ENCODE results near the gene AMPD2.

DNA sequence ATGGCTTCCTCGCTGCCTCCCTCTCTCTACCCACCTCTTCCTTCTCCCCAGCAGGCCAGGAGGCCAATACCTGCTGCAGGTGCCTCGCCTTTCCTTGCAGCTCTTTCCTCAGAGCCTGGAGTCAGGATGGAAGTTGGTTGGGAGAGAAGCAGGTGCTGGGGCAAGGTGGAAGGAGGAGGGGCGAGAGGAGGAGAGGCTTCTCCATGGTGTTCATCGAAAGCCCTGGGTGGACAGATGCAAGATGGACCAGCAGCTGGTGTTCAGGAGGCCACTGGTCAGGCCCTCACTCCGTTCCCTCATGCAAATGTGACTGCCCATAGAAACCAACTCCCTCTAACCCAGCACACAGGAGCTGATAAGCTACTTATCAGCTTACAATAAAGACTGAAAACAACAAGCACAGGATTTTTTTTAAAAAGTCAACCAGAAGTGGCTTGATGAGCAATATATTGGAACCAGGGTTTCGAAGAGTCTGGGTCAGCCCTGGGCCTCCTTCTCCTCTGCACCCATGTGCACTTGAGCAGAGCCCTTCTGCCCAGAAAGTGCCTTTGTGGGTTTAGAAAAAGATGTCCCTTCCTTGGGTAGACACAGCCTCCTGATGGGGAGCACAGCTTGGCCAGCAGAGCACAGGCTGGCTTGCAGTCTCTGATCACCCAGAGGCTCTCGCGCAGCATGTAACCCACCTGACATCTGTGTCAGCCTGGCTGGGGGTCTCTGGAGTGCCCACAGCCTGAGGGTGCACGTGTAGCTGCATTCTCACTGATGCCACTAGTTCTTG, 19.6 kb downstream of the AMPD2 start:
- TF ChIP-seq CTCF (IDR thresholded peaks at IDR 0.05) (no peak), POLR2A (IDR thresholded peaks at IDR 0.05) (no peak)

All from prostate gland (tissue), 2 donors.